ENCODE measurements around the gene UBE2Z. TPM values are rescaled to one million over a fixed set of nuclear protein-coding genes. Genes with fewer than 3 reads are reported as not detected.

UBE2Z gene
- total RNA-seq, 1 donor from 2014 or later, result 102 TPM

DNA sequence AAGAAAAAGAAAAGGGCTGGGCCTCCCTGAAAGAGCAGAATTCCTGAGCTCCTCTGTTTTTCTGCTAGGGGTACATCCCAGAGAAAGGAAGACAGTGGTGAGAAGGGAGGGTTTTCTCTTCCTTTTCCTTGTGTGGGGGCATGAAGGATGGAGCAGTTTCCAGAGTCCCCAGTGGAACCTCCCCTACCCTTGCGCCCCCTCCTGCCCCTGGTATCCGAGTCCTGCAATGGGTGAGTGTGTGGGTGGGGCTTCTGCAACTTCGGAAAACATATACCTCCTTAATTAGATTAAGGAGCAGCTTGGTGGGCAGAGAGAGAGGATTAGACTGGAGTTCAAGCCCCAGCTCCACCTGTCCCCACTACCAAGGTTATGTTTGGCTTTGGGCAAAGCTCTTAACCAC, 65.6 kb downstream of the UBE2Z start:
- TF ChIP-seq, protein P1, sequence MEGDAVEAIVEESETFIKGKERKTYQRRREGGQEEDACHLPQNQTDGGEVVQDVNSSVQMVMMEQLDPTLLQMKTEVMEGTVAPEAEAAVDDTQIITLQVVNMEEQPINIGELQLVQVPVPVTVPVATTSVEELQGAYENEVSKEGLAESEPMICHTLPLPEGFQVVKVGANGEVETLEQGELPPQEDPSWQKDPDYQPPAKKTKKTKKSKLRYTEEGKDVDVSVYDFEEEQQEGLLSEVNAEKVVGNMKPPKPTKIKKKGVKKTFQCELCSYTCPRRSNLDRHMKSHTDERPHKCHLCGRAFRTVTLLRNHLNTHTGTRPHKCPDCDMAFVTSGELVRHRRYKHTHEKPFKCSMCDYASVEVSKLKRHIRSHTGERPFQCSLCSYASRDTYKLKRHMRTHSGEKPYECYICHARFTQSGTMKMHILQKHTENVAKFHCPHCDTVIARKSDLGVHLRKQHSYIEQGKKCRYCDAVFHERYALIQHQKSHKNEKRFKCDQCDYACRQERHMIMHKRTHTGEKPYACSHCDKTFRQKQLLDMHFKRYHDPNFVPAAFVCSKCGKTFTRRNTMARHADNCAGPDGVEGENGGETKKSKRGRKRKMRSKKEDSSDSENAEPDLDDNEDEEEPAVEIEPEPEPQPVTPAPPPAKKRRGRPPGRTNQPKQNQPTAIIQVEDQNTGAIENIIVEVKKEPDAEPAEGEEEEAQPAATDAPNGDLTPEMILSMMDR (IDR thresholded peaks at IDR 0.05), result no peak
- peak overlapping the region; percentile 27 for H3K27ac Mint-ChIP-seq (ENCODE audit: unreplicated experiment)
- H3K9me3 Mint-ChIP-seq (ENCODE audit: unreplicated experiment), result no peaks in the 10 kb centered on the region

More for the DNA sequence above, 65.6 kb downstream of the UBE2Z start:
- no peaks in the 10 kb centered on the region for H3K27me3 Mint-ChIP-seq (ENCODE audit: unreplicated experiment)
- H3K4me1 Mint-ChIP-seq (ENCODE audit: unreplicated experiment), result peaks cover 22% of the 10 kb centered on the region
- no peaks in the 10 kb centered on the region for H3K36me3 Mint-ChIP-seq (ENCODE audit: unreplicated experiment)
- no peak overlapping the region for H3K4me3 Mint-ChIP-seq (ENCODE audit: unreplicated experiment)
- no peak for DNase-seq (ENCODE audit: extremely low spot score, unreplicated experiment)

Other genes with a start within 250 kb of the UBE2Z start
- not detected in 2 replicates for gene PRAC1, start 185.9 kb upstream of the UBE2Z start, total RNA-seq
- not detected in 2 replicates for gene PRAC2, start 185.2 kb upstream of the UBE2Z start, total RNA-seq
- not detected in 2 replicates for gene HOXB13, start 179.7 kb upstream of the UBE2Z start, total RNA-seq
- not detected in 2 replicates for gene TTLL6, start 91.2 kb upstream of the UBE2Z start, total RNA-seq
- gene CALCOCO2, start 77.4 kb upstream of the UBE2Z start, total RNA-seq, result 94.4 and 102 TPM in 2 replicates
- 42.3 and 44.2 TPM in 2 replicates for gene ATP5MC1, start 15.6 kb upstream of the UBE2Z start, total RNA-seq
- gene SNF8, start 36.4 kb downstream of the UBE2Z start, total RNA-seq, result 125 and 135 TPM in 2 replicates
- not detected in 2 replicates for gene GIP, start 60.2 kb downstream of the UBE2Z start, total RNA-seq
- gene IGF2BP1, start 89.0 kb downstream of the UBE2Z start, total RNA-seq, result 47.6 and 51.4 TPM in 2 replicates
- 0.03 TPM in 2 replicates for gene B4GALNT2, start 224.4 kb downstream of the UBE2Z start, total RNA-seq